Mucosa of descending colon (tissue), 3 donors: Measurements from ENCODE around the gene CDK8. TPM values are rescaled to one million over a fixed set of nuclear protein-coding genes. Genes with fewer than 3 reads are reported as not detected.

Source experiments
- ATAC-seq: fragments of 200-7000 bp; cut with Tn5 transposase; one replicate; pipeline ENCODE4 v1.9.1; 2020; ENCODE audit warnings: mild to moderate bottlenecking, moderate library complexity
- DNase-seq, 3 donors: peaks; one replicate each; pipeline ENCODE4 v3.0.0-alpha.2; 2020
- H3K36me3 ChIP-seq: fragments of 200-600 bp; one replicate; pipeline ENCODE4 v1.8.0; 2021; ENCODE audit warnings: low read depth, mild to moderate bottlenecking
- H3K4me1 ChIP-seq: fragments of 200-600 bp; one replicate; pipeline ENCODE4 v1.8.0; 2021; ENCODE audit warnings: low read depth, mild to moderate bottlenecking
- H3K4me3 ChIP-seq: fragments of 200-600 bp; one replicate; pipeline ENCODE4 v1.8.0; 2021; ENCODE audit warnings: mild to moderate bottlenecking
- H3K9me3 ChIP-seq: fragments of 200-600 bp; one replicate; pipeline ENCODE4 v1.8.0; 2021; ENCODE audit warnings: mild to moderate bottlenecking
- intact Hi-C, 2 donors: fragments of 100-400 bp; cut with DNase I in 1 of 2; cut with micrococcal nuclease in 1 of 2; formaldehyde crosslinking; loops; one replicate each; pipeline versions ENCODE4 v1.11.0 to v1.11.1; 2022; cut with DNase I, micrococcal nuclease
- total RNA-seq, 3 donors: library from RNA; stranded (reverse); fragmentation: NEBNext Ultra II Directional in 2 of 3; extraction: Animal tissue kit (Norgen Biotek cat#: 25700) in 2 of 3; gene quantifications; one replicate each; pipeline versions ENCODE4 v1.2.1 to v1.2.4, GENCODE V29; 2021 to 2023
- TF ChIP-seq, protein P1 (sequence below): fragments of 200-600 bp; IDR thresholded peaks from one replicate; pipeline ENCODE4 v1.8.0; 2022; ENCODE audit warnings: antibody characterized with exemption, mild to moderate bottlenecking
- donor health status: DM: no; HTN: no; CAD: no; lungs with moderate emphysema.
- donor health status: DM: no; HTN: no; CAD: no.
- donor health status: DM: no; HTN: yes; CAD: no.

Gene CDK8
- total RNA-seq, 3 donors from 2014 or later, result 20.4 to 45.1 (median 20.4) TPM

DNA sequence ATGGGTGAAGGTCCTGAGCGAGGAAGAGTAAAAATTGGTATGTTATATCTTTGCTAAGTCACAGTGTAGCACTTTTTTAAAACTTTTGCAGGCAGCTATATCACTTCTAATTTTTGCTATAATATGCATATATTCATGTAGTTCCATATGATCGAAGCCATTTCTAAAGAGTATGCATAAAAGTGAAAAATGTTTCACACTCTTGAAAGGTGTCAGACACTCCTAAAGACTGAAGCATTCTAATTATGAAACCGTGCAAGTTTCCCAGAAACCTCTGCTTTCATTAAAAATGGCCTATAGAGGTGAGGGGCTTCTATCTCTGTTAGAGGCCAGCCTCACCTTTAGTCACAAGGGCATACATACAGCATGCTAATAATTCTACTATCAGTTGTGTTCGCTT is 128.9 kb downstream of the CDK8 start:
- DNase-seq (no peak), ATAC-seq (no peak)
- Histone ChIP-seq H3K36me3 (no peaks in the 10 kb centered on the region), H3K4me1 (no peaks in the 10 kb centered on the region), H3K9me3 (no peaks in the 10 kb centered on the region), H3K4me3 (no peak overlapping the region)
- intact Hi-C loops, result loop anchor here in 1 of 2 donors (10.0 kb wide), 1 partner anchor 112 kb away; no protein-coding TSS in a partner anchor
- TF ChIP-seq, protein P1, sequence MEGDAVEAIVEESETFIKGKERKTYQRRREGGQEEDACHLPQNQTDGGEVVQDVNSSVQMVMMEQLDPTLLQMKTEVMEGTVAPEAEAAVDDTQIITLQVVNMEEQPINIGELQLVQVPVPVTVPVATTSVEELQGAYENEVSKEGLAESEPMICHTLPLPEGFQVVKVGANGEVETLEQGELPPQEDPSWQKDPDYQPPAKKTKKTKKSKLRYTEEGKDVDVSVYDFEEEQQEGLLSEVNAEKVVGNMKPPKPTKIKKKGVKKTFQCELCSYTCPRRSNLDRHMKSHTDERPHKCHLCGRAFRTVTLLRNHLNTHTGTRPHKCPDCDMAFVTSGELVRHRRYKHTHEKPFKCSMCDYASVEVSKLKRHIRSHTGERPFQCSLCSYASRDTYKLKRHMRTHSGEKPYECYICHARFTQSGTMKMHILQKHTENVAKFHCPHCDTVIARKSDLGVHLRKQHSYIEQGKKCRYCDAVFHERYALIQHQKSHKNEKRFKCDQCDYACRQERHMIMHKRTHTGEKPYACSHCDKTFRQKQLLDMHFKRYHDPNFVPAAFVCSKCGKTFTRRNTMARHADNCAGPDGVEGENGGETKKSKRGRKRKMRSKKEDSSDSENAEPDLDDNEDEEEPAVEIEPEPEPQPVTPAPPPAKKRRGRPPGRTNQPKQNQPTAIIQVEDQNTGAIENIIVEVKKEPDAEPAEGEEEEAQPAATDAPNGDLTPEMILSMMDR, result no peak

DNA sequence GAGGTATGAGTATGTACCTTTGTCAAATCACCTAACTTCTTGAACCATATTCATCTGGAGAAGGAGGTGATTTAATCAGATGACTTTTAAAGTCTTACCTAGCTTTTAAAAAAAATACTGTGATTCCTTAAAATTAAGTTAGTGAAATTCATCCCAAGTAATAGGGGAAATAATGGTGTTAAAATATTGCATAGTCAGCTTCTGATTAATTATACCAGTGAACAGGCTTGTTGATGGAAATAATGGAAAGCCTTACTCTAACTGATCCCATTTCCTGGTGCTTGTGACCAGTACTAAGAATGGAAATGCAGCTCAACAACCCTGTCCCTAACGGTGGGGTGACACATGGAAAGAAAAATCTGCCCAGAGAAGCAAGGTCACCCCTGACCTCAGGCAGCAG is 130.7 kb downstream of the CDK8 start:
- Histone ChIP-seq H3K4me3 (no peak overlapping the region), H3K4me1 (no peaks in the 10 kb centered on the region), H3K36me3 (no peaks in the 10 kb centered on the region), H3K9me3 (no peaks in the 10 kb centered on the region)
- intact Hi-C loops, result loop anchor here in 1 of 2 donors (10.0 kb wide), 1 partner anchor 110 kb away; no protein-coding TSS in a partner anchor
- TF ChIP-seq, protein P1, result no peak
- DNase-seq (no peak), ATAC-seq (no peak)

DNA sequence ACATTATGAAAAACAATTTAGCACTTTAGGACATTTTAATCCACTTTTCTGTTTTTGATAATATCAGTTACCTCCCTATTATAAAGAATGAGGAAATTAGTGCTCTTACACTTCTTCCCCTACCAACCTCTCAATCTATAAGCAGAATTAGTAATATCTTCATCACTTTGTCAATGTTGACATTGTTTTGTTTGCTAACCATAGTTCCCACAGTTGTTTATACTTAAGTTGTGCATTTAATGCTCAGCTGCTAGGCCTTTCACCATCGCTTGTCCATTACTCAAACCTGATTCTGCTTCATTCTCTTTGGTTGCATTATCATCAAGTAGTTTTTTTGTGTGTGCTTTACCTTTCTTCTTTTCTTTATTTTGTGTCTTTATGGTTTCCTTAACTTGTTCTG is 132.1 kb downstream of the CDK8 start:
- TF ChIP-seq, protein P1, result no peak
- intact Hi-C loops, result loop anchor here in 1 of 2 donors (10.0 kb wide), 1 partner anchor 109 kb away; no protein-coding TSS in a partner anchor
- no peak for ATAC-seq
- no peak for DNase-seq
- Histone ChIP-seq H3K36me3 (no peaks in the 10 kb centered on the region), H3K4me1 (no peaks in the 10 kb centered on the region), H3K9me3 (no peaks in the 10 kb centered on the region), H3K4me3 (no peak overlapping the region)

DNA sequence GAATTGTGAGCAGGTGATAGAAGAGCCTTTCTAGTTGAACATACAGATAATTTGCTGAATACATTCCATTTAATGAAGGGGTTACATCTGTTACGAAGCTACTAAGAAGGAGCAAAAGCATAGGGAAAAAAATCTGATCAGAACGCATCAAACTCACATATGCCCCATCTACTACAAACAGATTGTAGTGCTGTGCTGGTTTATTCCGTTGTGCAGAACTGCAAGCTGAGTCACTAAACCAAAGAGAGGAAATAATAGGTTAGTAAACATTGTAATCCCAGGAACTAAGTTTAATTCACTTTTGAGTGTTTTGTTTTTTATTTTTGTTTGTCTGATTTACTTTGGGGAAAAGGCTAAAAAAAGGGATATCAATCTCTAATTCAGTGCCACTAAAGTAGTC is 136.3 kb downstream of the CDK8 start:
- no peak for DNase-seq
- TF ChIP-seq, protein P1, result no peak
- H3K9me3 ChIP-seq, result no peaks in the 10 kb centered on the region
- ATAC-seq, result no peak
- intact Hi-C loops, result no loop called here
- no peaks in the 10 kb centered on the region for H3K4me1 ChIP-seq
- H3K4me3 ChIP-seq, result no peak overlapping the region
- H3K36me3 ChIP-seq, result no peaks in the 10 kb centered on the region

DNA sequence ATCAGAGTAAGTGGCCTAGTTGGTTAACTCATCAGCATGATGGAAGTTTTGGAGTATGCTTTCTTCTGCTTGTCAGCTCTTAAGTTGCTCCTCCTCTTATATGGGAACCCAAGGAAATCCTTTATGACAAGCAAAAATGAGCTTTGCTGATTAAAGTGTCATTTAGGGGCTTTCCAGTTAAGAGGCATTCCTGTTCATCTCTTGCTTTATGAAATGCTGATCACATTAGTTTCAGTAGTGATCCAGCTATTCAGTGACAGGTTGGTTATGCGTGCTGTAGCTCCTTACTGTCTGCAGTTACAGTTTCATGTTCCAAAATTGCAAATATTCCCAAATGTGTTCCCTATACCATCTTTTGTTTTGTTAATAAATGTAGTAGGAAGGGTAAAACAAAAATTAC is 146.6 kb downstream of the CDK8 start:
- intact Hi-C loops, result no loop called here
- no peak for ATAC-seq
- Histone ChIP-seq H3K4me3 (no peak overlapping the region), H3K4me1 (no peaks in the 10 kb centered on the region), H3K9me3 (no peaks in the 10 kb centered on the region), H3K36me3 (no peaks in the 10 kb centered on the region)
- TF ChIP-seq, protein P1, result no peak
- DNase-seq, result no peak

DNA sequence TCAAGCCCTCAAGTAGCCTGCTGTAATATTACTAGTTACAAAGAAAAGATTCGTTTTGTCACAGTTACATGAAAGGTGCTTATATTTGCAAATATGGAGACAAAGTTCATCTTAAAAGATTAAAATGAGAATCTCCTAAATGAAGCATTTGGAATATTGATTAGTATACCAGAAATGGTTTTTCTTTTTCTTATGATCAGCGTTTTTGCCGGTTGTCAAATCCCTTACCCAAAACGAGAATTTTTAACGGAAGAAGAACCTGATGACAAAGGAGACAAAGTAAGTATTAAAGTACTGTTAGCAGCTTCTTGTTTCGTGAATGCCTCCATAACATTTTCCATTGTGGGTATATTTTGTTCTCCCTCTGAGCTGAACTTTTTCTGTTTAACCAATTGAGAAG is 147.1 kb downstream of the CDK8 start:
- TF ChIP-seq, protein P1, result no peak
- ATAC-seq (no peak), DNase-seq (no peak)
- intact Hi-C loops, result no loop called here
- Histone ChIP-seq H3K36me3 (no peaks in the 10 kb centered on the region), H3K4me3 (no peak overlapping the region), H3K4me1 (no peaks in the 10 kb centered on the region), H3K9me3 (no peaks in the 10 kb centered on the region)
